ENCODE data around the gene ROGDI. TPM values are rescaled to one million over a fixed set of nuclear protein-coding genes. Genes with fewer than 3 reads are reported as not detected.

The ROGDI gene
- total and polyA plus RNA-seq, 2 donors (not counting 3 experiments of a cell fraction or from before 2014, with no cell fraction given): 12.0 to 36.9 TPM

GRCh38 chr16:4748682-4749411, 53.6 kb downstream of the ROGDI start:
- no peak overlapping the region for H3K4me3 ChIP-seq (replicated peaks in 1 of 3; ENCODE audit: insufficient read depth in 1 of 3, low read depth in 1 of 3, low read length in 3 of 3)
- no peak for TF ChIP-seq JUN (IDR thresholded peaks at IDR 0.05; ENCODE audit: borderline replicate concordance, insufficient read depth, insufficient read length, low read depth)
- no peak for TF ChIP-seq POLR2A (IDR thresholded peaks at IDR 0.05; ENCODE audit: low read depth, low read length)
- no peak for TF ChIP-seq FOS (IDR thresholded peaks at IDR 0.05; ENCODE audit: borderline replicate concordance, insufficient read depth, low read length)
- no peak overlapping the region for H3K9ac ChIP-seq (replicated peaks; ENCODE audit: extremely low read depth, insufficient read depth, low read length)
- H3K36me3 ChIP-seq (ENCODE audit: control insufficient read depth in 2 of 2, extremely low read depth in 1 of 2, insufficient read depth in 2 of 2, low read length in 2 of 2): peaks cover 3 to 22% of the 10 kb centered on the region in 2 experiments
- no peaks in the 10 kb centered on the region for H4K20me1 ChIP-seq (replicated peaks; ENCODE audit: control insufficient read depth, extremely low read depth, insufficient read depth, low read length)
- intact Hi-C loops (cut with micrococcal nuclease) (no loop called here), dilution Hi-C loops (cut with MboI; ENCODE audit: extremely low pct_ligation_motif_present, low sequenced_read_pairs) (no loop called here)
- no peak for DNase-seq (ENCODE audit: low read depth, low spot score)
- no peaks in the 10 kb centered on the region for H3K4me1 ChIP-seq (ENCODE audit: control insufficient read depth, extremely low read depth, insufficient read depth, low read length)
- BruUV-seq (replicated peaks): no TSS peak
- ChIA-PET POLR2A (no interaction called here), CTCF (no interaction called here)
- H3K27ac ChIP-seq (ENCODE audit: insufficient read depth, low read depth, low read length): no peak overlapping the region
- no peaks in the 10 kb centered on the region for H3K79me2 ChIP-seq (ENCODE audit: control insufficient read depth, insufficient read depth, low read length)
- no peaks in the 10 kb centered on the region for H3K9me1 ChIP-seq (replicated peaks; ENCODE audit: control insufficient read depth, extremely low read depth, insufficient read depth, low read length)
- FAIRE-seq: no peak
- no peaks in the 10 kb centered on the region for H3K9me3 ChIP-seq (replicated peaks; ENCODE audit: control insufficient read depth, insufficient read depth, low read length)
- no peaks in the 10 kb centered on the region for H3K27me3 ChIP-seq (ENCODE audit: control insufficient read depth in 2 of 2, insufficient read depth in 2 of 2, low read length in 2 of 2)
- no peak overlapping the region for H2AFZ ChIP-seq (ENCODE audit: low read depth, low read length)
- H3K4me2 ChIP-seq (ENCODE audit: insufficient read depth, low read length): no peak overlapping the region

- H3K36me3 ChIP-seq (ENCODE audit: control insufficient read depth in 2 of 2, extremely low read depth in 1 of 2, insufficient read depth in 2 of 2, low read length in 2 of 2): peaks cover 3 to 17% of the 10 kb centered on the region in 2 experiments
- no peaks in the 10 kb centered on the region for H3K4me1 ChIP-seq (ENCODE audit: control insufficient read depth, extremely low read depth, insufficient read depth, low read length)
- POLR2A ChIA-PET: no interaction called here
- H3K9ac ChIP-seq (replicated peaks; ENCODE audit: extremely low read depth, insufficient read depth, low read length): no peak overlapping the region
- intact Hi-C loops (cut with micrococcal nuclease): no loop called here
- no TSS peak for BruUV-seq (replicated peaks)
- DNase-seq (ENCODE audit: low read depth, low spot score) (no peak), FAIRE-seq (no peak)
- no peaks in the 10 kb centered on the region for H3K9me1 ChIP-seq (replicated peaks; ENCODE audit: control insufficient read depth, extremely low read depth, insufficient read depth, low read length)
- no peak overlapping the region for H3K27ac ChIP-seq (ENCODE audit: insufficient read depth, low read depth, low read length)
- no peak overlapping the region for H3K4me2 ChIP-seq (ENCODE audit: insufficient read depth, low read length)
- dilution Hi-C loops (cut with MboI; ENCODE audit: extremely low pct_ligation_motif_present, low sequenced_read_pairs): no loop called here
- no peaks in the 10 kb centered on the region for H4K20me1 ChIP-seq (replicated peaks; ENCODE audit: control insufficient read depth, extremely low read depth, insufficient read depth, low read length)
- CTCF ChIA-PET: no interaction called here
- no peaks in the 10 kb centered on the region for H3K9me3 ChIP-seq (replicated peaks; ENCODE audit: control insufficient read depth, insufficient read depth, low read length)
- H3K27me3 ChIP-seq (ENCODE audit: control insufficient read depth in 2 of 2, insufficient read depth in 2 of 2, low read length in 2 of 2): no peaks in the 10 kb centered on the region
- H3K4me3 ChIP-seq (replicated peaks in 1 of 3; ENCODE audit: insufficient read depth in 1 of 3, low read depth in 1 of 3, low read length in 3 of 3): no peak overlapping the region
- no peaks in the 10 kb centered on the region for H3K79me2 ChIP-seq (ENCODE audit: control insufficient read depth, insufficient read depth, low read length)
- TF ChIP-seq POLR2A (IDR thresholded peaks at IDR 0.05; ENCODE audit: low read depth, low read length) (no peak), EZH2 (IDR thresholded peaks at IDR 0.05; ENCODE audit: borderline replicate concordance, low read depth, low read length, severe bottlenecking) (no peak), FOS (IDR thresholded peaks at IDR 0.05; ENCODE audit: borderline replicate concordance, insufficient read depth, low read length) (no peak), MAX (IDR thresholded peaks at IDR 0.05; ENCODE audit: insufficient read depth, insufficient read length) (no peak), JUN (IDR thresholded peaks at IDR 0.05; ENCODE audit: borderline replicate concordance, insufficient read depth, insufficient read length, low read depth) (no peak), POLR2AphosphoS5 (IDR thresholded peaks at IDR 0.05; ENCODE audit: insufficient read depth, low read depth, low read length) (no peak), GATA2 (IDR thresholded peaks at IDR 0.05; ENCODE audit: insufficient read depth, insufficient read length, low read depth, low read length) (no peak), CTCF (IDR thresholded peaks at IDR 0.05; ENCODE audit: extremely low read depth in 1 of 2, insufficient read depth in 1 of 2, low read depth in 1 of 2, low read length in 2 of 2) (no peak), MYC (IDR thresholded peaks at IDR 0.05; ENCODE audit: low read depth, low read length) (no peak)
- no peak overlapping the region for H2AFZ ChIP-seq (ENCODE audit: low read depth, low read length)
These were observed 54.3 kb downstream of the ROGDI start for GRCh38 chr16:4747906-4748681.
